HG03045 (cell line): Measurements from ENCODE around the gene NFIB.

Experiments
- ATAC-seq: cut with Tn5 transposase; IDR thresholded peaks from one replicate; pipeline ENCODE4 v1.9.1; 2021; ENCODE audit warnings: mild to moderate bottlenecking, moderate library complexity; ENCODE audit not compliant: unreplicated experiment

Gene NFIB

DNA sequence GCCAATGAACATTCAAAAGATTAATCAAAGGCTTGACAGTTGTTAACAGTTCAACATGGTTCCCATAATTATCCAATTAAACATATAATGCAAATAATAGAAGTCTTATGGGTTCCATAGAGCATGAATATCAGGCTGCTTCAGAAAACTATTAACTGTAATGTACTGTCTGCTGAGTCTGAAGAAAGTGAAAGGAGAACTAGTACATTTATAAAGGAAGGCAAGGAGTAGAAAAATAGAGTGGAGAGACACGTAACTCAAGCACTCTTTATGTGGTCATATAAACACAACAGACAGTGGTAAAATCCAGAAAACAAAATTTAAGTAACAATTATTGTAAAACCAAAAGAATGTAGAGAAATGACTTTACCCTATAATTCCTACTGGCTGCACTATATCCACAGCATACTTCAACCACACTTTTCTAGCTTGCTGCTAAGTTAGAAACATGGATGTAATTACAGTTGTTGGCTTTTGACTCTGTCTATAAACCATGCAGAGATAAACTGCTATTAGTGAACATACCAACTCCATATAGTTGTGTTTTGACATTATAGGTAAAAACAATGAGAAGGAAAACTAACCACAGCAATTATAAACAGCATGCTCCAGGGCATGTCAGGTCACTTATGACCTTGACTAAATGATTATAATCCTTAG lies 32.7 kb downstream of the NFIB start:
- ATAC-seq = no peak

DNA sequence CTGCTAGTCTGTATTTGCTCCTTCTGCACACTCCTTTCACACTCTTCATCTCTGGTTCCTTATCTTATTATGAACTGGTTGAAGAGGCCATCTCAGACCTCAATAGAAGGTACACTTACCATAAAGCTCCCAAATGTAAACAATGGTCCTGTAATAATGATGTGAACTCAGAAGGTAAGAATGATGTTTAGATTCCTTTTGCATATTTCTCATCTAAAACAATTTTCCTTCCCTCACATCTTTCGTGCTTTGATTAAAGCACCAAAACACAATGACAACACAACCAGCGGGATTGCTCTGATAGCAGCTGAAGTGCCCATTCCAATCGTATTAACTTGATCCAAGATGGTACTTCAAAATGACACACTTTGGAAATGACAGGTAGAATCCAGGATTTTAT lies 34.3 kb downstream of the NFIB start:
- no peak for ATAC-seq

DNA sequence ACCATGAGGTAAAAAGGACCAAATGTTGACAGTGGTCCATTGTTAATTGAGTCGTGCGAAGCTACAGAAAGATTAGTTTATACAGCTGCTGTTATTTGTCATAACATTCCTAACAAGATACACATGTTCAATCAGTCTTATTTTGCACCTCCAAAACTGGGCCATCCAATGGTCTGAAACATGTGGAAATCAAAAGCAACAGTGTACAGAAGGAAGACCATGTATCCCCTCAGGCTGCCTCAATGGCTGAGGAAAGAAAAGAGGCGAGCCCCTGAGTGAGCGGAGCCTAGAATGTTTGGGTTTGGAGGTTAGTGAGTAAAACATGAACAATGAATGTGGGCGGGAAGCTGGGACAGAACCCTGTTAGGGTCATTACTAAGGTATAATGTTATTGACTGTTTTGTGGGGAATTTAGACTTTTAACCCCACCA lies 35.6 kb downstream of the NFIB start:
- no peak for ATAC-seq

DNA sequence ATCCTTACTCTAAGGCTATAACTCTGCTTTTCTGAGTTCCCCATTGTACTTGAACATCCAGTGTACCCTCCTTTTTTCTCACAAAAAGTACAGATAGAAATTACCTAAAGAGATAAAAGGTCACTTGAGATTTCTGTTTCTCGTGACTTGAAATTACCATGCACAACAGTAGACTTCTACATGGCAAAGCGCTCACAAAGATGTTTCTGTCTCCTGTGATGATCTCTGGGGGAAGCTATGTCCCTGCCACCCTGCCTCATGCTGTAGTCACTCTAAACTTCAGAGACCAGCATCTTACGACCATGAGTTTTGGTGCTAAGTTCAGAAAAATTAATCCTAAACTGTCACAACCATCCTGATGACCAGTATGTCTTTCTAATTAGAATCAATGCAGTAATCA lies 36.2 kb downstream of the NFIB start:
- ATAC-seq = no peak

DNA sequence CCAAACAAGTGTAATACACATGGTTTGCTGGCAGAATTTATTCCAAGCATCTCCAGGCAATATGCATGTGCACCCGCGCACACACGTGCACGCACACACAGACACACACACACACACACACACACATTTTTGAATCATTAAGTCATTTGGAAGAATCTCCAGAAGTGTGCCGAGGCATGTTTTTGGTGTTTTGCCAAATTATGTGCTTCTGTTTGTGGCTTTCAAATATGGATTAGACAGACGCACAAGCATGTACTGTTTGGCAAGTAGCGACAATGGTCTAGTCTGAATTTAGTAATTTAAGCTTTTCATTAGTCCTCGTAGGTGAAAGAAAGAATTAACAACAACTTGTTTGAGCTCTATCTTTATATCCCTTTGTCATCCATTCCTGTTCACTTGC lies 36.7 kb downstream of the NFIB start:
- ATAC-seq = no peak

DNA sequence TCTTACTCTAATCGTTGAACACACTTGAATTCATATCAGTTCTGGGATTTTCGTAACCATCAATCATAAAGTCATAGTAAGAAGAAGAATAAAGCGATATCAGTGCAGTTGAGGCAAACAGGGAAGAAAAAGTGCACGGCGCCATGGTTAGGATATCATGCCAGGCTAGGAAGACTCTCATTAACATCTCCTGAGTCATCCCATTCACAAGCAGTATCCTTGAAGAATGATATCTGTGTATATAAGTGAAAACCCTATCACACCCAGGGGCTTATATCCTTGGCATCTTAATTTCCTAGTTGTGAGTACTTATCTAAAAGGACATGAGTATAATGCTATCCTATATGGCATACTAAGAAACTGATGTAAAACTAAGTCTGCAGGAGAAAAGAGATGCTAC lies 38.6 kb downstream of the NFIB start:
- no peak for ATAC-seq

DNA sequence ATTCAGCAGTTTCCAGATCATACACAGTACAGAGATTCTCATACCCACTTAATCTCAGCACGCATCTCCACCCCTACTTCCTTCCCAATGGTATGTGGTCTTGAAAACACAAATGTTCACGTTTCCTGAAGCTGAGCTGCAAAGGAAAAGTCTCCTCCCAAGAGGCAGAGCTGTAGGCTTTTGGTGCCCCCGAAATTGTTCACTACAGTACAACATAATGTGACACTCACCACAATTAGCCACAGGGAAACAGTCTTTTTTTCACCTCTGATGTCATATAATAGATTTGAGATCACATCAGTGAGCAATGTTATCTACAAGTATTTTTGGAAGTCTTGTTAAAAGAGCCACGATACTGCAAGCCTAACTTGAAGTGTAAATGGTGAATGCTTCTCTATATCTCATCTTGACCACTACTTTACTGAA lies 40.2 kb downstream of the NFIB start:
- no peak for ATAC-seq

DNA sequence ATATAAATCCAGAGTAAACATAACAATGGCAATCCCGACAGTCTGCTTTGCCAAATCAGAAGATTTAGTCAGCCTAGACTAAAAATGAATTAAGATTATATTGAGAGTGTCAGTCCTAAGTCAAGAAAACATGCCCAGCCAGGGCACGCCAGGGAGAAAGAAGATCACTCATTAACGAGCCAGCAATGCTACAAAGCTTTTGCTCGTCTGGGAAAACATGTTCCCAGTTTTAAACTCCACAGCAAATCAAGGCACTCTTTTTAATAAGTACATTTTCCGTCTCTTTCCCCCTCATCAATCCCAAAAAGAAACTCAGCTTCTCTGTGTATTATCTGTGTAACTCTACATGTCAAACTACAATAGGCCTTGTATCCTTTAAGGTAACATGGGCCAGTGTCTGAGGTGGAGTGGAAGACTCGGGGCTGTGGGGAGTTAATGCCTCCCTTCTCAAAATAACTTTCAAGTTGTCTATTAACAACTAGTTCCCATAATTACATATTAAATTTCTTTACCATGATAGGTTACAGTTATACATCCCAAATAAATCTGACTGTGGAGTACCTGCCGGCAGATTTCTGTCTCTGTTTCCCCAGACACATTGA lies 40.9 kb downstream of the NFIB start:
- ATAC-seq = no peak

DNA sequence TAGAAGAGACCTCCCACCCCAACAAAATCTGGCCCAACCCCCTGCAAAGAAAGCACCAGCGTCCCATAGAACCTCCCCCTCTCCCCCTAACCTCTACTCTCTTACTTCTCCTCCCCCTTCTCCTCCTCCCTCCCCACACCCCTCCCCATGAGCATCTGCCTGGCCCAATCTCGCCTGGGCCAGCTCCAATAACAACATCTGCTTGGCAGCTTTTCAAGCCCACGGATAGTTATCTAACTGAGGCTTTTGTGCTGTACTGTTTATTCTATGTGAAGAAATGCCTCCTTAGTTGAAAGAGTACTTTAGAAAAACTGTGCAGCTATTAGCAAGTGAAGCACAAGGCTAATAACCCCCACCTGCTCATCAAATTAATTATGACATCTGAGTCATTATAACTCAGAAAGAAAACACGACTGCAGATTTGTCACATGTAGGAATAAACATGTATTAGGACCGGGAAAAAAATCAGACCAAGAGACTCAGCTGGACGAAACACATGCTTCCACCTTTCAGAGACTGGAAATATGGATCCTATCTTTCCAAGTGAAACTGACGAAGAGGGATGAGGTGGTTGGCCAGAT lies 42.8 kb downstream of the NFIB start:
- no peak for ATAC-seq

DNA sequence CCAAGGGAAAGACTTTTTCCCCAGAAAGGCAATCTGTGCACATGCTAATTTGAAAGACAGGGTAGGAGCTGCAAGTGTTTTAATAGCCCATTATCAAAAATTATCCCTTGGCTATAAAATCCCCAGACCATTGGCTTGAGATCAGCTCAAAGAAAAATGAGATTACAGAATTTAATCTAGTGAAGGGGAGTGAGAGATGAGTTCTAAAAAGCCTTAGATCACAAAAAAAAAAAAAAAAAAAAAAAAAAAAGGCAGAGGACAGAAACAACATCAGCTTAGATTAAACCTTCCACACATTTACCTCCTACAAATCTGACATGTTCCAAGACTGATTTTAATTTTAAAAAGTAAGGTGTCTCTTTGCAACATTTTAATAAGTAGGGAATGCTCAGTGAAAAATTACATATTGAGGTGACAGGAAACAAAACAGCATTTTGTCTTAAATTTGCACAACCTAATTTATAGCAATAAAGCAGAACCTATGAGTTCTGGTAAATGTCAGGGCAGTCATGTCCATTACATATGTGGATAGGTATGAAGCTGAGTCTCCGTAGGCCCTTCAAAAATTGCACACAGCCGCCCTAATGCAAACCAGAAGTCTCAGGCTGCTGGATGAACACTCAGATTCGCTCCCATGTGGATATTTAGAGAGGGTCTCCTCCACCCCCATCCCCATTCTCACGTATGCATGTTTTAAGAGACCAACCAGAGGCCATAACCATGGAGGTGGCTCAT lies 43.4 kb downstream of the NFIB start:
- ATAC-seq = no peak

DNA sequence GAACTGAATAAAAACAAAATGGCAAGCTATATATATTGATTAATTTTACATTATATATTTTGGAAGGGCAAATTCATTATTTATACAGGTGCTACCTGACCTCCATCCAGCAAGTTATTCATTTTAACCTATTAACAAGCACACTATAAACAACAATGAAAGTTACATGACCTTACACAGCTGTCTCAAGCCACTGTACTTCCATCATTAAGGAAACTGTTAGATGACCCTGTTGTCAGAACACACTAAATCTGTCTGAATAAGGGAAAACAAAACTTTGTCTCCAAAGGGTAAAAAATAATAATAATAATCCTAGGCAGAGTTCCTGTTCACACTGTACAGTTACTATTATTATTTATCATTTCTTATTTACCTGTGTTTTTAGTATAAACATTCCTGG lies 44.0 kb downstream of the NFIB start:
- no peak for ATAC-seq

DNA sequence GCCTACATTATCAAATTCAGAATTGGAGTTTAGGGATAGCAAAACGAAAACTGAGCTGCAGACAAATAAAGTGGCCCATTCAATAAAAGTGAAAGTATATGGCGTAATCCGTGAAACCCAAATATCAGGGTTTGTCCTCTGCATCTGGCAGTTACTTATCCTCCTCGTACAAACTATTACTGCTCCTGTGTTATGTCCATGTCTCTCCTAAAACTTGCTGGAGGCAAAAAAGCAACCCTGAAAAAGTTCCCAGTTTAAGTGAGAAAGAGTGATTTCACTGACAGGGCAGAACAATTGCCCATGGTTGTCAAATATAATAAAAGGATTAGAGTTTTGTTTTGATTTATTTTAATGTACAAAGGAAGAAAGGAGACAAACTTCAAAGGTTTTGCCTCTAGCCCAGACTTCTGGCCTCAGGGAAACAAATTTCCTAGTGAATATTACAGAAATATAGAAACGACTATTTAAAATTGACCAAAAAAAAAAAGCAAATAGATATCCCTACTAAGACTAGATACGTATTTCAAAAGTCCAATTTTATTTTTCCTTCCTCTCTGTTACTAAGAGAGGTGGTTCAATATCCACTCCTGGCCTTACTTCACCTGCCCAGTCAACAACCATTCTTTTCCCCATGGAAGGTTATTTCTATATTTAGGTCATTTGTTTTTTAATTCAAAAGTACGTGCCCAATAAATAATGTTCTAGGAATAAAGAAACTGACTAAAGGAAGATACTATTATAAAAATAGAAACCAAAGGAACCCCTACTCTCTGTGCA lies 50.0 kb downstream of the NFIB start:
- ATAC-seq = no peak

DNA sequence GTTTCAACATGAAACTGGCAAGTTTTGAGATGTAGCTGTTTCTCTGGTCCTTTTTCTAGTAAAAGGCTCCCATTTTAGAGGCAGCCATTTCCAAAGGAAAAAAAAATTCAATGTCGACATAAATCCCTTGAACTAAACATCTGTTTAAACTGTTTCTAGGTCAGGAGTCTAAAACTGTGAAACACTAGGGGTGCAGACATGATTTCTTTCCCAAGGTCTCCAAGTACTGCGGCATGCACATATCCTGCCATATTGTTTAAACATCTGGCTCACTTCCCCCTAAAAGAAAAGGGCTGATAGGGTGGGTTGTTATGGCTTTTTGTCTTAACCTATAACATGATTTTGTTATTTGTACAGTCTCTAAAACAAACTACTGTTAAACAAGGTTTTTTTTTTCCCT lies 51.1 kb downstream of the NFIB start:
- no peak for ATAC-seq

DNA sequence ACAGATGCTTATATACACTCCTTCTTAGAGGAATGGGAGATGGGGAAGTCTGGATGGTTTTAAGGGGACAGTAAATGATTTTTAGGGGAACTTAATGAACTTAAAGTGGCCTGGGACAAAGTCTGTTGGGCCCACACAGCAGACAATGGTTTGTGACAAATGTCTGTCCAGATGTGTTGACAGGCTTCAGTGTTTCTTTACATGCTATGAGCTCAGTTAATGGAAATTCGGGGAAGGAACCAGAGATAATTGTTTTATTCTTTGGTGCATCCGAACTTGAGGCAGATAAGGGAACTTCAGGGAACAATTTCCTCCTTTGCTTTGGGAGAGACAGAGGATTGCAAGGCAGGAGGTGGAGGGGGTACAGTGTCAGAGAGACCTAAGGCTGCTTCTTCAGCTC lies 52.3 kb downstream of the NFIB start:
- ATAC-seq = no peak

DNA sequence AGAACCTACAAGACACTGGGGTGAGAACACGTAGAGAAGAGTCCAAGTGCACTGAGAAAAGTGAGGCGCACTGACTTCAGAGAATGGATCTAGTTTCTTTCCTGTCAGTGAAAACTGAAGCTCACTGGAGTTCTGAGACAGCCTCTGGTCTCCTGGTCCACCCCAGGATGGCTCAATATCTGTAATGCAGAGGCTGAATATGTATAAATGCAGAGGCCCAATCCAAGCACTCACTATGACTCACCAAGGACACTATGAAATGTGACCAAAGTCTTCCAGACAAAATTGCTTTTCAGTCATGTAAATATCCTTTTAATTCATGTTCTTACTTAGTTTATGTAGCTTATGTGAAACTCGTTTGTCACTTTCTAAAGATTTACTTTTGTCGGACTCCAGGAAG lies 53.8 kb downstream of the NFIB start:
- ATAC-seq = no peak

DNA sequence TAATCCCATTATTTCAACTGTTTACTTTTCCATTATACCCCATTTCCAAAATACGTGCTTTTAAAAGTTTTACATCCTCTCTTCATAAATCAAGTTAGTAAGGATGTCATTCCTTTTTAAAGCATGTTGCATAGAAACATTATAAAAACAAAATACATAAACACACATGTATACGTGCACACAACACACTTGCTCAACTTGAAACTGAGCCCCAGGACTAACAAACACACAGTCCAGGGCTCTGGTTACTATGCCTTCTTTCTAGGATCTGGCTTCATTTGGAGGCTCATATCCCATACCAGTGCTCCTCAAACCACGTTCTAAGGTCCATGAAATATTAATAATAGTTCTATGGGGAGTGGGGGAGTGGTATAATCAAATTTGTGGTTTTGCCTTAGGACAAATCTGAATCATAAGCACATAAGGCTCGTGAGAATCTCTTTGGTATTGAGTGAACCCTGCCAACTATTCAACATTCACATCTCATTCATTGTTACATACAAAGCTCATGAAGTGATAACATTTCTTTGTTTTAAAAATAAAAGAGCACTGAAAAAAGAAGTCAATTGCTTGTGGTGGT lies 55.2 kb downstream of the NFIB start:
- no peak for ATAC-seq

DNA sequence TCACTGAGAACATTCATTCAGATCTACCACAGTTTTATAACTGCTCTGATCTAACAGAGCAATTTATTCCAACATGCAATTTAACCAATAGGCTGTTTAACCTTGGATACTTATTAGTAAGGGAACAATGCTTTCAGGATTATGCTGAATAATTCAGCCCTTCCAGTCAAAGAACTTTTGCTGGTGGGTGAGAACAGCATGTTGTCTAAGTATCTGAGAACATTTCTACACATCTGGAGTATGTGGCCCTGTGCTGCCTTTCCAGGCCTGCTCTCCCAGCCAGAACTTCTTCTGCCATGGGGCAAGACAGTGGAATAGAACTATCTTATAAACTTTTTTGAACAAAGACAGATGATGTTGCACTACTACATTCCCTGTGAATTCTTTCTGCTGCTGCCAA lies 55.8 kb downstream of the NFIB start:
- ATAC-seq = no peak

DNA sequence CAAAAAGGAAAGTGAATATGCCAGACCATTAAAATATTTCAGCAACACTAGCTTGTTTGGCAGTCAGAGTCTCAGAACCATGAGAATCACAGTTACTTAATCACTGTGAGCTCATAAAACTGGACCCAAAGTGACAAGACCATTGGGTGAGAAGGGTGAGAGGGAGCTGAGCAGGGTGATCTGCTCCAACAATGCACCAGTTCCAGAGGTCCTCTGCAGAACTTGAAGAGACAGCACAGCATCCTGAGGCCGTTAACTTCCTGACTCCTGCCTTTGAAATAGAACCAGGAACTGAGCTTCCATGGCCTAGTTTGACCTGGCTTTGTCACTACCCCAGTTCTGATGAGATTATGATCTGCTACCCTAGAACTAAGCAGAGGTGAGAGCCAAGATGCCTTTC lies 57.4 kb downstream of the NFIB start:
- no peak for ATAC-seq

DNA sequence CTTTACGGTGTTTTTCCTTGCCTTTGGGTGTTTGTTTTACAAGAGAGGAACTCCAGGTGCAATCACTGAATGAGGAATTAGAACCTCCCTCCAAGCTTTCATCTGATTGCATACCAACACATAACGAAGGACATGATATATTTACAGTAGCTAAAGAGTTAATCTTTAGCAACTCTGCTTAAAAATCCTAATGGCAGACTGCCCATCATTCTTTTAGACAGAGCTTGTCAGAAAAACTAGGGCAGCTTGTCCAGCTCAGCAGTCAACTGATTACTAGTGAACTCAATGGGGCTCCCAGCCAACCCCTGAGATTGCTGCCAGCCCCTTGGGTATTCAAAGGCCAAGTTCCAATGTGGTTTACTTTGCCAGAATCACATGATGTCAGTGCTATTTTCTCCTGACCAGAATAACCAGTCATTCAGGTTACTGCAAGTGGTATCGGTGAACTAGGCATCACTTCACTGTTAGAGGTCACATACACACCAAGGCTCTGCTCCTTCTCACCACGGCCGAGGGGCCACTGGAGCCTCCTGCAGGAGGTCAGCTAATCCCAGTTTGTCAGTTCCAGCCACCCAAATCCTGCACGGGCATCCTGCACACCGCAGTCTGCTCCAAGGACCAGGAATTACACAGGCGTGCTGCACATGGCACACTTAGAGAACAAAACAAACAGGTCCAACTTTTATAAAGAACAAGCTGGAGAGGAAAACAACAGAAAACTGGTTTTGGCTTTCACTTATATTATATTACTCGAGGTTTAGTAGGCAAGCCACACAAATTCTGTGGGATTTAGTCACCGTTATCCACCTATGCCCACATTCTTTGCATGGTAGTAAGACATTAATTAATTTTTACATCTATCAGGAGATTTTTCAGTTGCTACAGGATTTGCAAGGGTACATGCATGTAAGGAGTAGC lies 62.5 kb downstream of the NFIB start:
- no peak for ATAC-seq

DNA sequence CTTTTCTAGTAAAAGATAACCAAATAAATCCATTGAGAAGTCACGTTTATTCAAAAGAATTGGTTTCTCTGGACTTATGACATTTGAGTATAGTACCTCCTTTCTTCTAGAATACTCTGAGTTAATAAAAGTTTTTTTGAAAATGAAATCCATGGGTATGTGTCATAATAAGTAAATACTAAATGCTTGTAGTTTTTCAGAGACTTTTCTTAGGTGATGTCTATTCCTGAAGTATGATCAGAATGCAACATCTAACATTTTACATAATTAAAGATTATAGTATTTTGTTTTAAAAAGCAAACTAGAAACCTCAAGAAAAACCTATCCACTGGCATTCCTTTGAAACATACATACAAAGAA lies 63.2 kb downstream of the NFIB start:
- no peak for ATAC-seq
